ENCODE measurements around the gene RPS6KA2. TPM values are rescaled to one million over a fixed set of nuclear protein-coding genes. Genes with fewer than 3 reads are reported as not detected.

The RPS6KA2 gene
- total and polyA plus RNA-seq, 9 donors: 24.4 to 75.5 (median 48.1) TPM

DNA sequence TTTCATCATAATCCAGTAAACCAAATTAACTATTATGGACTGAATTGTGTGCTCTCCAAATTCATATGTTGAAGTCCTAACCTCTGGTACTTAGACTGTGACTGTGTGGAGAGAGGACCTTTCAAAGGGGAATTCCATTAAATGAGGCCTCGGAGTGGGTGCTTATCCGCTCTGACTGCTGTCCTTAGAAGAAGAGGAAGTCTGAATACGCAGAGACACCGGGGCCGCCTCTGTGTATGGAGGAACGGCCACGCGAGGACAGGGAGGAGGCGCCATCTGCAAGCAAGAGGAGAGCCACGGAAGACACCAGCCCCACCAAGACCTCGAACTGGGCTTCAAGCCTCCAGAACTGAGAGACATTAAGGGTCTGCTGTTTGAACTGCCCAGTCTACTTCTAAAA, 35.6 kb upstream of the RPS6KA2 start:
- Histone ChIP-seq H3K27me3 (no peaks in the 10 kb centered on the region), H3K9me3 (no peaks in the 10 kb centered on the region), H3K27ac (no peak overlapping the region), H3K4me3 (no peak overlapping the region), H3K36me3 (no peaks in the 10 kb centered on the region), H3K4me1 (ENCODE audit: insufficient read depth) (no peaks in the 10 kb centered on the region)
- intact Hi-C loops (cut with DNase I): no loop called here
- no peak for DNase-seq
- TF ChIP-seq POLR2A (IDR thresholded peaks at IDR 0.05) (no peak), EP300 (IDR thresholded peaks at IDR 0.05) (no peak)
- TF ChIP-seq, protein P1, sequence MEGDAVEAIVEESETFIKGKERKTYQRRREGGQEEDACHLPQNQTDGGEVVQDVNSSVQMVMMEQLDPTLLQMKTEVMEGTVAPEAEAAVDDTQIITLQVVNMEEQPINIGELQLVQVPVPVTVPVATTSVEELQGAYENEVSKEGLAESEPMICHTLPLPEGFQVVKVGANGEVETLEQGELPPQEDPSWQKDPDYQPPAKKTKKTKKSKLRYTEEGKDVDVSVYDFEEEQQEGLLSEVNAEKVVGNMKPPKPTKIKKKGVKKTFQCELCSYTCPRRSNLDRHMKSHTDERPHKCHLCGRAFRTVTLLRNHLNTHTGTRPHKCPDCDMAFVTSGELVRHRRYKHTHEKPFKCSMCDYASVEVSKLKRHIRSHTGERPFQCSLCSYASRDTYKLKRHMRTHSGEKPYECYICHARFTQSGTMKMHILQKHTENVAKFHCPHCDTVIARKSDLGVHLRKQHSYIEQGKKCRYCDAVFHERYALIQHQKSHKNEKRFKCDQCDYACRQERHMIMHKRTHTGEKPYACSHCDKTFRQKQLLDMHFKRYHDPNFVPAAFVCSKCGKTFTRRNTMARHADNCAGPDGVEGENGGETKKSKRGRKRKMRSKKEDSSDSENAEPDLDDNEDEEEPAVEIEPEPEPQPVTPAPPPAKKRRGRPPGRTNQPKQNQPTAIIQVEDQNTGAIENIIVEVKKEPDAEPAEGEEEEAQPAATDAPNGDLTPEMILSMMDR (IDR thresholded peaks at IDR 0.05): no peak
- WGBS, 3 donors: 93 to 96% (median 95%) methylated on average over 11 of the region's 11 CpGs

DNA sequence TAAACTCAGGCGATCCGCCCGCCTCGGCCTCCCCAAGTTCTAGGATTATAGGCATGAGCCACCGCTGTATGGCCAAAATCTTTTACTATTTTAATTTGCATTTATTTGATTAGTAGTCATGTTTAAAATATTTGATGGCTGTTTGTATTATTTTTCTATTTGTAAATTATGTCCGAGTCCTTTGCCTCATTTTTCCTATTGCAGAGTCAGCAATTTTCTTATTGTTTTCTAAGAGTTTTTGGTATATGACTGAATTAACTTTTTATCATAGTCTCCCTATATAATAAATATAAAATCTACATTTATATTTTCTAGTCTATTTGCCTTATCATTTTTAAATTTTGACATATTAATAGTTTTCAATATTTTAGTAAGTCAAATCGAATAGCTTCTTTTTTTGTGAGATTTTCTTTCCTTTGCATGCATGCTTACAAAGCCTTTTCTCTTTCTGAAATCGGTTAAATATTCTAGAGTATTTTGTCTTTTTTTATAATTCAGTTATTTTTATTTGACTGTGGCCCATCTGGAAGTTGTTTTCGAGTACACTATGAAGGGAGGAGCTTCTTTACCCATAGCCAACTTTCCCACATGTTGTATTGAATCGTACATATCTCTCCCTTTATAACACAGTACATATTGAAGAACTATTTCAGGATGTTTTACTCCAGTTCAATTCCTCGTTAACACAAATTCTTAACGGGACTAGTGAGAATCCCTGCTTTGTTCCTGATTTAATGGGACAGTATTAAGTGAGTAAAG, 34.5 kb upstream of the RPS6KA2 start:
- H3K4me3 ChIP-seq: no peak overlapping the region
- 69 to 75% (median 72%) methylated on average over 12 of the region's 12 CpGs for WGBS, 3 donors
- H3K27me3 ChIP-seq: no peaks in the 10 kb centered on the region
- TF ChIP-seq POLR2A (IDR thresholded peaks at IDR 0.05) (no peak), EP300 (IDR thresholded peaks at IDR 0.05) (no peak)
- TF ChIP-seq, protein P1 (IDR thresholded peaks at IDR 0.05): no peak
- intact Hi-C loops (cut with DNase I): no loop called here
- H3K4me1 ChIP-seq (ENCODE audit: insufficient read depth): peaks cover 3% of the 10 kb centered on the region
- no peaks in the 10 kb centered on the region for H3K9me3 ChIP-seq
- H3K36me3 ChIP-seq: no peaks in the 10 kb centered on the region
- DNase-seq: no peak
- H3K27ac ChIP-seq: no peak overlapping the region

DNA sequence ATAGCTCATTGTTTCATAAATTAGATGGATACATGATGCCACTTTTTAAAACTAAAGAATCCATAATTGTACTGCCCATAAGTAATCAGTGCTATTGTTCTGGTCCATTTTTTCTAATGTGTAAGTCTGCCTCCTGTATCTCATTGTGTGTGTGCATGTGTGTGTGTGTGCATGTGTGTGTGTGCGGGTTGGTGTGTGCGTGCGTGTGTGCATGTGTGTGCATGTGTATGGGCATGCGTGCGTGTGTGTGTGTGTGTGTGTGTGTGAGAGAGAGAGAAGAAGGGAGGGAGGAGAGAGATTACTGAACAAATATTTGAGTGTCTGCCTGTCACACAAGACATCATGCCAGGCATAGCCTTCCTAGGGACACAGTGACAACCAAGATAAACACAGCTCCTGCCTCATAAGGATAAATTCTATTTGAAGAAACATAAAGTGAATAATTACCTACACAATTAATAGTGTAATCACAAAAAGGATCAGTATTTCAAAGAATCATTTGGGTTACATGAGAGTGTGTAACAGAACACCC, 33.2 kb upstream of the RPS6KA2 start:
- no peaks in the 10 kb centered on the region for H3K9me3 ChIP-seq
- TF ChIP-seq POLR2A (IDR thresholded peaks at IDR 0.05) (no peak), EP300 (IDR thresholded peaks at IDR 0.05) (no peak)
- TF ChIP-seq, protein P1 (IDR thresholded peaks at IDR 0.05): no peak
- no peak for DNase-seq
- no peak overlapping the region for H3K4me3 ChIP-seq
- 74 to 83% (median 75%) methylated on average over 5 of the region's 5 CpGs for WGBS, 3 donors
- H3K27me3 ChIP-seq: no peaks in the 10 kb centered on the region
- H3K27ac ChIP-seq: no peak overlapping the region
- intact Hi-C loops (cut with DNase I): no loop called here
- H3K4me1 ChIP-seq (ENCODE audit: insufficient read depth): peaks cover 6% of the 10 kb centered on the region
- no peaks in the 10 kb centered on the region for H3K36me3 ChIP-seq

DNA sequence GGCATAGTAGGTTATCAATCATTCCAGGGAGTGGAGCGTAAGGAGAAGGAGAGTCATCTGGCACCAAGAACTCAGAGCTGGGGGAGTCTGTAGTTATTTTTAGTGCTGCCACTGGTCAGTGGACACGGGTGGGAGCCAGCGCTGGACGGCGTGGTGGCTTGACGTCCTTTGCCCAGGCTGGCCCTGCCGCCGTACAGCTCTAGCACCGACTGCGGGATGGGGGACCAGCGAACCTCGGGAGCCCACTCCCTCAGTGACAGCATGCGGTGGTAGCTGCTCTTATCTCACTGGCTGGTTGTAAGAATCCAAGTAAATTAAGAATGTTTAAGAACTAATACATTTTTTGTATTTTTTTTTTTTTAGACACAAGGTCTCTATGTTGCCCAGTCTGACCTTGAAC, 32.5 kb upstream of the RPS6KA2 start:
- Histone ChIP-seq H3K4me3 (no peak overlapping the region), H3K36me3 (no peaks in the 10 kb centered on the region), H3K9me3 (no peaks in the 10 kb centered on the region), H3K4me1 (ENCODE audit: insufficient read depth) (peaks cover 6% of the 10 kb centered on the region), H3K27me3 (no peaks in the 10 kb centered on the region), H3K27ac (no peak overlapping the region)
- DNase-seq: no peak
- intact Hi-C loops (cut with DNase I): no loop called here
- TF ChIP-seq POLR2A (IDR thresholded peaks at IDR 0.05) (no peak), EP300 (IDR thresholded peaks at IDR 0.05) (no peak)
- TF ChIP-seq, protein P1 (IDR thresholded peaks at IDR 0.05): no peak
- WGBS, 3 donors: 66 to 83% (median 72%) methylated on average over 13 of the region's 13 CpGs
